Caki2 (cell line): ENCODE results near the gene CDK8. TPM values are rescaled to one million over a fixed set of nuclear protein-coding genes. Genes with fewer than 3 reads are reported as not detected.

ENCODE experiments used
- total RNA-seq: library from RNA; depleted of rRNA; stranded (reverse); fragments of >200 nt; shearing (Covaris generic); gene quantifications from 2 replicates; pipeline ENCODE4 v1.2.3, GENCODE V29; 2014; ENCODE audit warnings: low replicate concordance; rRNA removed

CDK8 gene
- total RNA-seq, 1 experiment from 2014 or later = 12.7 TPM

Other genes with a start within 250 kb of the CDK8 start
- 127 and 148 TPM in 2 replicates for gene SHISA2, start 202.1 kb upstream of the CDK8 start, total RNA-seq
- 10.2 and 11.8 TPM in 2 replicates for gene RNF6, start 31.8 kb upstream of the CDK8 start, total RNA-seq